ENCODE measurements around the gene DHRS3. TPM values are rescaled to one million over a fixed set of nuclear protein-coding genes. Genes with fewer than 3 reads are reported as not detected.

Gene DHRS3
- total and polyA plus RNA-seq, 9 donors, result 11.4 to 29.0 (median 21.1) TPM

- H3K4me3 ChIP-seq (ENCODE audit: low read length), result no peak overlapping the region
- no peaks in the 10 kb centered on the region for H3K9me3 ChIP-seq (replicated peaks; ENCODE audit: control insufficient read depth, low read depth, low read length)
- H3K36me3 ChIP-seq (ENCODE audit: control insufficient read depth, insufficient read depth, low read length), result peaks cover 20% of the 10 kb centered on the region
- H3K27ac ChIP-seq (ENCODE audit: low read length), result no peak overlapping the region
- H3K27me3 ChIP-seq (ENCODE audit: control insufficient read depth, insufficient read depth, low read length), result peaks cover 3% of the 10 kb centered on the region
- H3K4me1 ChIP-seq (ENCODE audit: control insufficient read depth, insufficient read depth, low read length), result peaks cover 14% of the 10 kb centered on the region
- no peak for DNase-seq
Observed at GRCh38 chr1:12583484-12583883, 34.5 kb downstream of the DHRS3 start.

DNA sequence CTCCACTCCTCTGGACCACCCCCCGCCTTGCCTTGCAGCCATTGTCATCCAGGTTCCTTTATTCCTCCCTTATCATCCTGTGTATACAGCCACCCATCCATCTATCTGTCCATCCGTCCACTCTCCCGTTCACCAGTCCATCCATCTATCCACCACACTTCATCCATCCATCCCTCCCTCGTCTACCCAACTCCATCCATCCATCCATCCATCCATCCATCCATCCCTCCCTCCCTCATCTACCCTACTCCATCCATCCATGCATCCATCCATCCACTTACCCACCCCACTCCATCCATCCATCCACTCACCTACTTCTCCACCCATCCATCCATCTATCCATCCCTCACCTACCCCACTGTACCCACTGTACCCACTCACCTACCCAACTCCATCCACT, 35.4 kb downstream of the DHRS3 start:
- Histone ChIP-seq H3K4me3 (ENCODE audit: low read length) (no peak overlapping the region), H3K4me1 (ENCODE audit: control insufficient read depth, insufficient read depth, low read length) (peaks cover 14% of the 10 kb centered on the region), H3K27me3 (ENCODE audit: control insufficient read depth, insufficient read depth, low read length) (peaks cover 3% of the 10 kb centered on the region), H3K27ac (ENCODE audit: low read length) (no peak overlapping the region), H3K36me3 (ENCODE audit: control insufficient read depth, insufficient read depth, low read length) (peaks cover 26% of the 10 kb centered on the region), H3K9me3 (replicated peaks; ENCODE audit: control insufficient read depth, low read depth, low read length) (no peaks in the 10 kb centered on the region)
- no peak for DNase-seq
- 95% methylated on average over 4 of the region's 4 CpGs for WGBS (ENCODE audit: insufficient coverage)

- Histone ChIP-seq H3K4me3 (ENCODE audit: low read length) (no peak overlapping the region), H3K4me1 (ENCODE audit: control insufficient read depth, insufficient read depth, low read length) (peaks cover 14% of the 10 kb centered on the region), H3K9me3 (replicated peaks; ENCODE audit: control insufficient read depth, low read depth, low read length) (no peaks in the 10 kb centered on the region), H3K36me3 (ENCODE audit: control insufficient read depth, insufficient read depth, low read length) (peaks cover 30% of the 10 kb centered on the region), H3K27ac (ENCODE audit: low read length) (no peak overlapping the region), H3K27me3 (ENCODE audit: control insufficient read depth, insufficient read depth, low read length) (no peaks in the 10 kb centered on the region)
- WGBS (ENCODE audit: insufficient coverage), result 72% methylated on average over 3 of the region's 5 CpGs
- DNase-seq, result peak; percentile 43
Observed at GRCh38 chr1:12581179-12581578, 36.8 kb downstream of the DHRS3 start.

DNA sequence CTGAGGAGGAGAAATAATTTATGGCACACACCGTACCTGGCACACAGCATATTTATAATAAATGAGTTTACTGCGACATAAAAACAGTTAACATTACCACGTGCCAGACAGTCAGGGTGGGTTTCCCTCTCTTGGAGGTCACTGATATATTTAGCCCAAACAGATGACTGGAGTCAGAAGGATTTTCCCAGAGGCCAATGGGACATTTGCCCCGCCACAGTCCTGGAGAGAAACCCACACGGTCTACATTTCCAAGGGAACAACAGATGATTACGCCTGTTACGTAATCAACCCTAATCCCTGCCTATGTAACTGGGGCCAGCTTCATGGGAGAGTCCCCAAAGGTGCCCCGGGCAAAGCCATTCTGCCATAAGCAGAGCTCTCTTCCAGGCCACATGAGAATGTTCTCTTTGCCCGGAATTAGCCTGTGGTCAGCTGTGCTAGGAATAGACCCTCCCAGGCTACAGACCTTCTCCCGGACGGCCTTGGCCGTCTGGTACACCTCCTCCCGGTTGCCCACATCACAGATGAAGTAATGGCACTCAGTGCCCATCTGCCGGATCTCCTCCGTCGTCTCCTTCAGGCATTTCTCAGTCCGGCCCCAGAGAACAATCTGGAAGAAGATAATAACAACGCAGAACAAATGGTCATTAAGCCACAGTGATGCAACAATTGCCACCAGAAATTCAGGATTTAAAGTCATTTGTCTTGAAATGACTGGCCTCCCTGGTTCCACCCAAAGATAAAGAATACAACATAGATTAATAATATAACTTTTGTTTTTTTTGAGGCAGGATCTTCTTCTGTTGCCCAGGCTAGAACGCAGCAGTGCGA, 37.7 kb downstream of the DHRS3 start:
- WGBS (ENCODE audit: insufficient coverage), result 76% methylated on average over 15 of the region's 20 CpGs
- no peak for DNase-seq
- H3K36me3 ChIP-seq (ENCODE audit: control insufficient read depth, insufficient read depth, low read length), result peaks cover 33% of the 10 kb centered on the region
- H3K9me3 ChIP-seq (replicated peaks; ENCODE audit: control insufficient read depth, low read depth, low read length), result no peaks in the 10 kb centered on the region
- H3K4me1 ChIP-seq (ENCODE audit: control insufficient read depth, insufficient read depth, low read length), result peaks cover 14% of the 10 kb centered on the region
- H3K27ac ChIP-seq (ENCODE audit: low read length), result peak overlapping the region; percentile 25
- no peak overlapping the region for H3K4me3 ChIP-seq (ENCODE audit: low read length)
- H3K27me3 ChIP-seq (ENCODE audit: control insufficient read depth, insufficient read depth, low read length), result no peaks in the 10 kb centered on the region

DNA sequence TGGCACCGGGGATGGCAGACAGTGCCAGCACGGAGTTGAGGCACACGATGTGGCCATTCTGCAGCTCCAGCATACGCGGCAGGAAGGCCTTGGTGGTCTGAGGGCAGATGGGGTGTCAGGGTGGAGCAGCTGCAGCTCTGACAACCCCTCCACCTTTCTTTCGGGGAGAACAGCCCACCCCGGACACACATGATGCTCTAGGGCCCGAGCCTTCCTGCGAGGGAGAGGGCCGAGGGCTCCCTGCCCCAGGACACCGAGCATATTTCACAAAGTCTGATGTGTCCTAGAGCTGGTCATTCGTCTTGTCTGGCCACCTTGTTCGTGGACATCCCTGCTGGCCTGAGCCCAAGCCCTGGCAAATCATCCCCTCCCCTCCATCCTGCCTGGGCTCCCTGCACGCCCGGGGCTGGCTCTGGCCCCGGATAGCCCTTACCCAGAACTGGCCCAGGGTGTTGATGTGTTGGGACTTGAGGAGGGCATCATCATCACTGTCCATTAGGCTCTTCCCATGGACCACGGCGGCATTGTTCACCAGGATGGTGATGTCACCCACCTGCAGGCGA, 39.1 kb downstream of the DHRS3 start:
- no peaks in the 10 kb centered on the region for H3K27me3 ChIP-seq (ENCODE audit: control insufficient read depth, insufficient read depth, low read length)
- H3K27ac ChIP-seq (ENCODE audit: low read length), result no peak overlapping the region
- peaks cover 14% of the 10 kb centered on the region for H3K4me1 ChIP-seq (ENCODE audit: control insufficient read depth, insufficient read depth, low read length)
- no peak for DNase-seq
- 93% methylated on average over 15 of the region's 19 CpGs for WGBS (ENCODE audit: insufficient coverage)
- no peak overlapping the region for H3K4me3 ChIP-seq (ENCODE audit: low read length)
- H3K9me3 ChIP-seq (replicated peaks; ENCODE audit: control insufficient read depth, low read depth, low read length), result no peaks in the 10 kb centered on the region
- peaks cover 35% of the 10 kb centered on the region for H3K36me3 ChIP-seq (ENCODE audit: control insufficient read depth, insufficient read depth, low read length)

- DNase-seq, result no peak
- peaks cover 14% of the 10 kb centered on the region for H3K4me1 ChIP-seq (ENCODE audit: control insufficient read depth, insufficient read depth, low read length)
- WGBS (ENCODE audit: insufficient coverage), result 92% methylated on average over 6 of the region's 12 CpGs
- peaks cover 37% of the 10 kb centered on the region for H3K36me3 ChIP-seq (ENCODE audit: control insufficient read depth, insufficient read depth, low read length)
- no peak overlapping the region for H3K4me3 ChIP-seq (ENCODE audit: low read length)
- no peaks in the 10 kb centered on the region for H3K9me3 ChIP-seq (replicated peaks; ENCODE audit: control insufficient read depth, low read depth, low read length)
- H3K27me3 ChIP-seq (ENCODE audit: control insufficient read depth, insufficient read depth, low read length), result no peaks in the 10 kb centered on the region
- H3K27ac ChIP-seq (ENCODE audit: low read length), result no peak overlapping the region
Observed at GRCh38 chr1:12577020-12577419, 41.0 kb downstream of the DHRS3 start.

GRCh38 chr1:12574757-12575139, 43.3 kb downstream of the DHRS3 start:
- Histone ChIP-seq H3K4me1 (ENCODE audit: control insufficient read depth, insufficient read depth, low read length) (peaks cover 1% of the 10 kb centered on the region), H3K9me3 (replicated peaks; ENCODE audit: control insufficient read depth, low read depth, low read length) (no peaks in the 10 kb centered on the region), H3K27ac (ENCODE audit: low read length) (no peak overlapping the region), H3K27me3 (ENCODE audit: control insufficient read depth, insufficient read depth, low read length) (no peaks in the 10 kb centered on the region), H3K4me3 (ENCODE audit: low read length) (no peak overlapping the region), H3K36me3 (ENCODE audit: control insufficient read depth, insufficient read depth, low read length) (peaks cover 47% of the 10 kb centered on the region)
- 88% methylated on average over 3 of the region's 5 CpGs for WGBS (ENCODE audit: insufficient coverage)
- no peak for DNase-seq

DNA sequence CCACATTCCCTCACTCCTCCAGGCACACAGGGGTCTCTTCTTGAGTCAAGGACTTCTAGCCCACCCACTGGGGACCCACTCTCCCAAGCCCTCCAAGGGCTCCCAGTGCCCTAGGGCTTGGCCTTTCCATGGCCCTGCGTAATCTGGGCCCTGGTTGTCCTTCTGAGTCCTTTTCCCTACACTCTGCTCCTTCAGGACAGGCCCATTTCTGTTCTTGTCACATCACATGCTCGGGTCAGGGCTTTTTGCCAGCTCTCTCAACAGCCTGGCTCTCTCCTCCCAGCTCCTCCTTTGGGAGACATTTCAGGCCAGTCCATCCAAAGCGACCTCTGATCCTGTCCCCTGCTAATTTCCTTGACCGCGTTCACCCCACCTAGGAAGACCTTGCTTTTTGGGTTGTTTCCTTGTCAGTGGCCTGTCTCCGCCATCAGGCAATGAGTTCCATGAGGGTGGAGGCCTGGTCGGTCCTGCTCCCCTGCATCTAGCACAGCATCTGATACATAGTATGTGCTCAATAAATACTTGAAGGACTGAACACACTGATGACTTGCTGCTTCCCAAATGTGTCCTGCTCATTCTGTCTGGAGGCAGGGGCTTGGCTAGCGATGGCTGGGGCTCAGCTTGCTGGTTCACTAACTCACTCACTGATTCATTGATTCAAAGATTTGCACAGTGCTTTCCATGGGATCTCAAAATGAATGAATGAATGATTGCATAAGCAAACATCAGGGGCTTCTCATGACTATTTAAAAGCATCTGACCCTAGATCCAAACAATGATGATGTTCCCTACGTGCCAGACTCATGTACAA, 44.8 kb downstream of the DHRS3 start:
- DNase-seq, result no peak
- 75% methylated on average over 6 of the region's 9 CpGs for WGBS (ENCODE audit: insufficient coverage)
- Histone ChIP-seq H3K27ac (ENCODE audit: low read length) (no peak overlapping the region), H3K4me3 (ENCODE audit: low read length) (no peak overlapping the region), H3K4me1 (ENCODE audit: control insufficient read depth, insufficient read depth, low read length) (no peaks in the 10 kb centered on the region), H3K36me3 (ENCODE audit: control insufficient read depth, insufficient read depth, low read length) (peaks cover 39% of the 10 kb centered on the region), H3K9me3 (replicated peaks; ENCODE audit: control insufficient read depth, low read depth, low read length) (no peaks in the 10 kb centered on the region), H3K27me3 (ENCODE audit: control insufficient read depth, insufficient read depth, low read length) (no peaks in the 10 kb centered on the region)

GRCh38 chr1:12572522-12572921, 45.5 kb downstream of the DHRS3 start:
- 80% methylated on average over 2 of the region's 7 CpGs for whole genome bisulfite sequencing (ENCODE audit: insufficient coverage)
- Histone ChIP-seq H3K27ac (ENCODE audit: low read length) (no peak overlapping the region), H3K36me3 (ENCODE audit: control insufficient read depth, insufficient read depth, low read length) (peaks cover 35% of the 10 kb centered on the region)

DNA sequence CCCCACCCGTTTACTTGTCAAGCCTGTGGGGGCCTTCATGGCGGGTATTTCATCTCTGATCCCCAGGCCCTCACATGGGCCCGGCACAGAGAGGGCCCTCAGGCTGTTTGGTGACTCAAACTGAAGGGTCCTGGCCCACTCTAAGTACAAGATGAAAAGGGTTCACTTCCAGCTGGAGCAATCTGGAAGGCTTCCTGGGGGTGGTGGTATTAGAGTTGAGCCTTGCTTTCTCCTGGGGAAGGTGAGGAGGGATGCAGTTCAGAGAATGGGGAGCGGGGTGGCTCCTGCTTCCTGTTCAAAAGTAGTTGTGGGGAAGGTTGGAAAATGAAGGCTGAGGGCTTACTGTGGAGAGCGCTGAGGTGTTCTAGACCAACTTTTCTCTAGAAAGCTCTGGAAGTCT, 47.7 kb downstream of the DHRS3 start:
- WGBS (ENCODE audit: insufficient coverage), result 88% methylated on average over 5 of the region's 5 CpGs
- Histone ChIP-seq H3K36me3 (ENCODE audit: control insufficient read depth, insufficient read depth, low read length) (peaks cover 31% of the 10 kb centered on the region), H3K4me1 (ENCODE audit: control insufficient read depth, insufficient read depth, low read length) (peaks cover 1% of the 10 kb centered on the region), H3K9me3 (replicated peaks; ENCODE audit: control insufficient read depth, low read depth, low read length) (no peaks in the 10 kb centered on the region), H3K27me3 (ENCODE audit: control insufficient read depth, insufficient read depth, low read length) (no peaks in the 10 kb centered on the region), H3K27ac (ENCODE audit: low read length) (no peak overlapping the region), H3K4me3 (ENCODE audit: low read length) (no peak overlapping the region)
- DNase-seq, result no peak

More at GRCh38 chr1:12572522-12572921, 45.5 kb downstream of the DHRS3 start:
- Histone ChIP-seq H3K27me3 (ENCODE audit: control insufficient read depth, insufficient read depth, low read length) (no peaks in the 10 kb centered on the region), H3K4me3 (ENCODE audit: low read length) (no peak overlapping the region), H3K9me3 (replicated peaks; ENCODE audit: control insufficient read depth, low read depth, low read length) (no peaks in the 10 kb centered on the region), H3K4me1 (ENCODE audit: control insufficient read depth, insufficient read depth, low read length) (no peaks in the 10 kb centered on the region)
- DNase-seq, result no peak
